Measurements from ENCODE around the gene EYA2. TPM values are rescaled to one million over a fixed set of nuclear protein-coding genes. Genes with fewer than 3 reads are reported as not detected.

The EYA2 gene
- total RNA-seq, 1 donor = 17.7 TPM

DNA sequence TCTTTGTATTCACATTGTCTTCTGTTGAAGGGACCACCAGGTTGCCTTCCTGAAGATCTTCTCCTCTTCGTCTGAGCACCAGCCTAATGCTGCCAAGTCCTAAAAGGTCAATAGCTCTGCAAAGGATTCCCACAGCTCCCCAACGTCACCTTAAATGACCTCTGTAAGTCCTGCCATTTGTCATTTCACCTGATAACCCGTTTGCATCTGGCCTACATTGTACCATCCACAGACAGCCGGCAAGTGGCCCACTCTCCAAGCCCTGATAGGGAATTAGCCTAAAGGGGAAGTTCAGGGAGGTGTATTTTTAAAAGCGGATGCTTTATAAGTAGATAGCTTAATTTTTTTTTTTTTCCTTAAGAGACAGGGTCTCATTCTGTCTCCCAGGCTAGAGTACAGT is 334.0 kb downstream of the EYA2 start:
- Histone ChIP-seq H4K20me1 (ENCODE audit: insufficient read depth, low read length) (no peaks in the 10 kb centered on the region), H2AFZ (ENCODE audit: low read length) (no peak overlapping the region), H3K9me3 (ENCODE audit: low read depth, low read length) (no peaks in the 10 kb centered on the region), H3K36me3 (ENCODE audit: insufficient read depth, low read length) (peaks cover 45% of the 10 kb centered on the region), H3K27ac (ENCODE audit: low read depth, low read length) (no peak overlapping the region), H3K4me3 (ENCODE audit: insufficient read depth, low read length) (no peak overlapping the region), H3K4me2 (ENCODE audit: insufficient read depth, low read length) (no peak overlapping the region), H3K4me1 (ENCODE audit: insufficient read depth, low read length) (peaks cover 30% of the 10 kb centered on the region), H3K27me3 (ENCODE audit: insufficient read depth, low read length) (no peaks in the 10 kb centered on the region), H3K79me2 (ENCODE audit: insufficient read depth, low read length) (no peaks in the 10 kb centered on the region)
- DNase-seq (ENCODE audit: insufficient read length, low spot score, missing footprints) = no peak
- TF ChIP-seq CTCF (IDR thresholded peaks at IDR 0.05; ENCODE audit: extremely low read depth, low read depth, low read length) = no peak

- H3K27me3 ChIP-seq (ENCODE audit: insufficient read depth, low read length) = no peaks in the 10 kb centered on the region
- no peak overlapping the region for H2AFZ ChIP-seq (ENCODE audit: low read length)
- no peak for TF ChIP-seq CTCF (IDR thresholded peaks at IDR 0.05; ENCODE audit: extremely low read depth, low read depth, low read length)
- peak overlapping the region; percentile 77 for H3K27ac ChIP-seq (ENCODE audit: low read depth, low read length)
- H3K4me3 ChIP-seq (ENCODE audit: insufficient read depth, low read length) = no peak overlapping the region
- H4K20me1 ChIP-seq (ENCODE audit: insufficient read depth, low read length) = no peaks in the 10 kb centered on the region
- no peaks in the 10 kb centered on the region for H3K79me2 ChIP-seq (ENCODE audit: insufficient read depth, low read length)
- H3K9me3 ChIP-seq (ENCODE audit: low read depth, low read length) = no peaks in the 10 kb centered on the region
- no peak for DNase-seq (ENCODE audit: insufficient read length, low spot score, missing footprints)
- H3K4me1 ChIP-seq (ENCODE audit: insufficient read depth, low read length) = peaks cover 34% of the 10 kb centered on the region
- H3K4me2 ChIP-seq (ENCODE audit: insufficient read depth, low read length) = peak overlapping the region; percentile 24
- peaks cover 39% of the 10 kb centered on the region for H3K36me3 ChIP-seq (ENCODE audit: insufficient read depth, low read length)
These were observed 336.2 kb downstream of the EYA2 start for GRCh38 chr20:47230811-47231256.

DNA sequence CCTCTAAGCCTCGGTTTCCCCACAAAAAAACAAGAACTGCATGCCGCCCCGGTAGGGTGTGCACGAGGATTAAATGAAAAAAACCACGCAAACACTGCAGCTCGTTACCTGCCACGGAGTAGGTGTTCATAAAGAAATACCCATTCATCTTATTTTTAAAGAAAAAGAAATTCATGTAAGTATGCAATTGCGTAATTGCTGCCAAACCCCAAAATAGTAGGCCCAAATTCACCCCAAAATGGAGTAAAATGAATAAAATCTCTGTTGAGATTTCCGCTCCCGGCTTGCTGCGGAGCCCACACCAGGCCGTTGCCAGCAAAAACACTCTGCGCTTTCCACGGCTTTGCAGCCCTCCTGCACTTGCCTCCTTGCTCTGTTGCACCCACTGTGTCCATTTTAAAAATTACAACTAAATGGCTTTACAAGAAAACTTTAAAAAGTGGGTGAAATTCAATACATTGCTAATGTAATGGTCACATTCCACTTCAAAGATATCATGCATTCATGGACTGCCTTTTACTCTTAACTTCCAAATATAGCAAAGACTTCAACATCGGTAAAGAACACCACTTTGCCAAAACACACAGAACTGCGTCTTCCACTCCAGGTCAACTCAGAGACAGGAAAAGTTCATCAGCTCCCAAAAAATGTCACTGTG is 336.9 kb downstream of the EYA2 start:
- Histone ChIP-seq H3K4me2 (ENCODE audit: insufficient read depth, low read length) (peak overlapping the region; percentile 24), H4K20me1 (ENCODE audit: insufficient read depth, low read length) (no peaks in the 10 kb centered on the region), H2AFZ (ENCODE audit: low read length) (no peak overlapping the region), H3K9me3 (ENCODE audit: low read depth, low read length) (no peaks in the 10 kb centered on the region), H3K27me3 (ENCODE audit: insufficient read depth, low read length) (no peaks in the 10 kb centered on the region), H3K27ac (ENCODE audit: low read depth, low read length) (peak overlapping the region; percentile 77), H3K79me2 (ENCODE audit: insufficient read depth, low read length) (no peaks in the 10 kb centered on the region), H3K4me1 (ENCODE audit: insufficient read depth, low read length) (peaks cover 34% of the 10 kb centered on the region), H3K36me3 (ENCODE audit: insufficient read depth, low read length) (peaks cover 40% of the 10 kb centered on the region), H3K4me3 (ENCODE audit: insufficient read depth, low read length) (no peak overlapping the region)
- TF ChIP-seq CTCF (IDR thresholded peaks at IDR 0.05; ENCODE audit: extremely low read depth, low read depth, low read length) = peak; percentile 36
- DNase-seq (ENCODE audit: insufficient read length, low spot score, missing footprints) = peak; percentile 87

DNA sequence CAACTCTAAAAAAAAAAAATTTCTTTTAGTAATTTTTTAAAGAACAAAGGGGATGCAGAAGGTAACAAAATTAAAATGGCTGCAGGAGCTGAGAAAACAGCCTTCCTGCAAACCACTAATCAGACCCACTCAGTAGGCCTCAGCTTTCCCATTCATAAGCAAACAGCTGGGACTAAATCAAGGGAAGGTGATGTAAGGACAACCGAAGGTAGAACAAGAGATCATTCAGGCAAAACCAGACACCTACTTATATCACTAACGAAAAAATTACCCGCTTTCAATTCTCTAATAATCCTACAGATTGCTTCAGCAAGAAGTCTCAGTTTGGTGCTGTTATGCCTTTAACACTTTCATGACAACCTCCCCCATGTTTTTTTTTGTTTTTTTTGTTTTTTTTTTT is 337.9 kb downstream of the EYA2 start:
- Histone ChIP-seq H3K4me1 (ENCODE audit: insufficient read depth, low read length) (peaks cover 34% of the 10 kb centered on the region), H2AFZ (ENCODE audit: low read length) (no peak overlapping the region), H3K79me2 (ENCODE audit: insufficient read depth, low read length) (no peaks in the 10 kb centered on the region), H3K27ac (ENCODE audit: low read depth, low read length) (peak overlapping the region; percentile 46), H3K4me3 (ENCODE audit: insufficient read depth, low read length) (no peak overlapping the region), H4K20me1 (ENCODE audit: insufficient read depth, low read length) (no peaks in the 10 kb centered on the region), H3K36me3 (ENCODE audit: insufficient read depth, low read length) (peaks cover 37% of the 10 kb centered on the region), H3K27me3 (ENCODE audit: insufficient read depth, low read length) (no peaks in the 10 kb centered on the region), H3K4me2 (ENCODE audit: insufficient read depth, low read length) (no peak overlapping the region), H3K9me3 (ENCODE audit: low read depth, low read length) (no peaks in the 10 kb centered on the region)
- no peak for DNase-seq (ENCODE audit: insufficient read length, low spot score, missing footprints)
- TF ChIP-seq CTCF (IDR thresholded peaks at IDR 0.05; ENCODE audit: extremely low read depth, low read depth, low read length) = no peak
